HCT116 (cell line): ENCODE results near the gene HS6ST3. TPM values are rescaled to one million over a fixed set of nuclear protein-coding genes. Genes with fewer than 3 reads are reported as not detected.

Experiments
- ATAC-seq: fragments of 200-7000 bp; cut with Tn5 transposase; 2 replicates; pipeline ENCODE4 v1.9.1; 2020; ENCODE audit warnings: mild to moderate bottlenecking, moderate library complexity
- BruUV-seq: library from RNA; stranded (reverse); fragments of 400-500 nt; replicated peaks from 2 replicates; lab custom pipeline; 2021; lab: Mats Ljungman, UMichigan
- CTCF ChIA-PET: fragments of 300-600 bp; sonication (Branson Sonifier 250); formaldehyde crosslinking; loops from one replicate; lab custom pipeline; 2021; ENCODE audit warnings: antibody characterized with exemption; lab: Charles Lee
- POLR2A ChIA-PET: fragments of 300-600, 350-600 bp; sonication (Branson Sonifier 250); formaldehyde crosslinking; loops from one replicate; lab custom pipeline; 2021; ENCODE audit warnings: antibody characterized with exemption; lab: Charles Lee
- RAD21 ChIA-PET, 2 experiments: fragments of 300-600 bp; sonication (Branson Sonifier 250); formaldehyde crosslinking; loops; one replicate each; lab custom pipeline; 2023; ENCODE audit warnings: low total read pairs in 2 of 2; ENCODE audit not compliant: uncharacterized antibody in 2 of 2, unreplicated experiment in 2 of 2, low non-redundant PET in 1 of 2; lab: Charles Lee
- DNase-seq: peaks from one replicate; pipeline ENCODE4 v3.0.0-alpha.2; 2010; ENCODE audit warnings: low read depth, low spot score
- H2AFZ ChIP-seq: fragments of 200-600 bp; shearing (Covaris generic), sonication (generic); 2 replicates; pipeline ENCODE4 v1.6.1; 2017; ENCODE audit warnings: low read depth, mixed run types, mixed read lengths, antibody characterized with exemption, low read length; ENCODE audit not compliant: poor library complexity, severe bottlenecking
- H3K27ac ChIP-seq: 2 replicates; pipeline ENCODE4 v1.5.1; 2012; ENCODE audit warnings: low read depth, low read length
- H3K27me3 ChIP-seq: fragments of 200-600 bp; sonication (generic); 2 replicates; pipeline ENCODE4 v1.6.1; 2016; ENCODE audit warnings: mixed run types, low read length, mixed read lengths; ENCODE audit not compliant: insufficient read depth
- H3K36me3 ChIP-seq, 2 experiments: fragments of 200-500 bp in 1 of 2; fragments of 200-600 bp in 1 of 2; sonication (Bioruptor generic) in 1 of 2; sonication (generic) in 1 of 2; 2 replicates each; pipeline versions ENCODE4 v1.5.1 to v1.6.1; 2014 to 2016; ENCODE audit warnings: low read length in 2 of 2, inconsistent platforms in 1 of 2, mixed read lengths in 1 of 2, mixed run types in 1 of 2; ENCODE audit not compliant: insufficient read depth in 2 of 2, control insufficient read depth in 1 of 2
- H3K4me1 ChIP-seq, 2 experiments: fragments of 200-600 bp in 1 of 2; sonication (generic) in 1 of 2; 2 replicates each; pipeline versions ENCODE4 v1.5.1 to v1.6.1; 2012 to 2017; ENCODE audit warnings: low read length in 2 of 2, inconsistent platforms in 1 of 2, mild to moderate bottlenecking in 1 of 2, mixed read lengths in 1 of 2, mixed run types in 1 of 2, moderate library complexity in 1 of 2; ENCODE audit not compliant: insufficient read depth in 2 of 2, control insufficient read depth in 1 of 2
- H3K4me2 ChIP-seq: fragments of 200-600 bp; sonication (generic); 2 replicates; pipeline ENCODE4 v1.6.1; 2017; ENCODE audit warnings: mixed run types, low read length, mixed read lengths
- H3K4me3 ChIP-seq, 2 experiments: fragments of 200-600 bp in 1 of 2; sonication (generic) in 1 of 2; replicated peaks in 1 of 2; 2 replicates each; pipeline ENCODE4 v1.5.1; 2011 to 2016; ENCODE audit warnings: low read length in 2 of 2, control low read depth in 1 of 2, low read depth in 1 of 2, mild to moderate bottlenecking in 1 of 2, mixed read lengths in 1 of 2, mixed run types in 1 of 2
- H3K79me2 ChIP-seq: fragments of 200-600 bp; sonication (generic); 2 replicates; pipeline ENCODE4 v1.6.1; 2017; ENCODE audit warnings: mild to moderate bottlenecking, mixed run types, low read length, moderate library complexity, mixed read lengths; ENCODE audit not compliant: insufficient read depth
- H3K9ac ChIP-seq: fragments of 200-600 bp; sonication (generic); 2 replicates; pipeline ENCODE4 v1.6.1; 2016; ENCODE audit warnings: low read length, mixed read lengths
- H3K9me2 ChIP-seq: fragments of 200-600 bp; sonication (generic), shearing (Covaris generic); 2 replicates; pipeline ENCODE4 v1.6.1; 2017; ENCODE audit warnings: mixed run types, mild to moderate bottlenecking, moderate library complexity; ENCODE audit not compliant: insufficient read depth
- H3K9me3 ChIP-seq, 2 experiments: fragments of 200-500 bp in 1 of 2; fragments of 200-600 bp in 1 of 2; sonication (Bioruptor generic) in 1 of 2; sonication (generic) in 1 of 2; 2 replicates each; pipeline ENCODE4 v1.6.1; 2014 to 2017; ENCODE audit warnings: low read length in 2 of 2, mixed read lengths in 2 of 2, inconsistent platforms in 1 of 2, low read depth in 1 of 2, mild to moderate bottlenecking in 1 of 2, mixed run types in 1 of 2, moderate library complexity in 1 of 2; ENCODE audit not compliant: control insufficient read depth in 1 of 2, insufficient read depth in 1 of 2
- H4K20me1 ChIP-seq: fragments of 200-600 bp; sonication (generic), shearing (Covaris generic); 2 replicates; pipeline ENCODE4 v1.6.1; 2017; ENCODE audit warnings: mixed run types, mild to moderate bottlenecking, moderate library complexity; ENCODE audit not compliant: insufficient read depth
- ELF1 ChIP-seq: IDR thresholded peaks from 2 replicates; pipeline ENCODE4 v1.6.1; 2012; ENCODE audit warnings: low read depth, borderline replicate concordance
- JUND ChIP-seq: IDR thresholded peaks from 2 replicates; pipeline ENCODE4 v1.6.1; 2012
- SRF ChIP-seq: IDR thresholded peaks from 2 replicates; pipeline ENCODE4 v1.6.1; 2012; ENCODE audit warnings: low read depth
- intact Hi-C: fragments of 100-400 bp; cut with micrococcal nuclease; formaldehyde crosslinking; loops from 2 replicates; pipeline ENCODE4 v1.10.0; 2022
- total RNA-seq: library from RNA; stranded (reverse); gene quantifications from one replicate; pipeline ENCODE4 v1.2.1, GENCODE V29; 2021; ENCODE audit not compliant: unreplicated experiment
- TF ChIP-seq, protein P1 (sequence below): IDR thresholded peaks from 2 replicates; pipeline ENCODE4 v1.6.1; 2011; ENCODE audit warnings: mild to moderate bottlenecking, low read length, moderate library complexity; ENCODE audit not compliant: insufficient replicate concordance; ENCODE audit errors: extremely low read depth
- TF ChIP-seq, protein P2 (sequence below), 3 experiments: fragments of 200-600 bp in 1 of 3; sonication (generic) in 1 of 3; IDR thresholded peaks in 2 of 3; conservative IDR thresholded peaks in 1 of 3; 2 replicates each; pipeline ENCODE4 v1.5.1; 2012 to 2017; ENCODE audit warnings: low read depth in 2 of 3, low read length in 2 of 3, antibody characterized with exemption in 1 of 3, borderline replicate concordance in 1 of 3, control low read depth in 1 of 3, mild to moderate bottlenecking in 1 of 3, mixed read lengths in 1 of 3, mixed run types in 1 of 3, moderate library complexity in 1 of 3; ENCODE audit not compliant: insufficient read depth in 1 of 3

HS6ST3 gene
- total RNA-seq, 1 experiment from 2014 or later = 0.10 TPM

DNA sequence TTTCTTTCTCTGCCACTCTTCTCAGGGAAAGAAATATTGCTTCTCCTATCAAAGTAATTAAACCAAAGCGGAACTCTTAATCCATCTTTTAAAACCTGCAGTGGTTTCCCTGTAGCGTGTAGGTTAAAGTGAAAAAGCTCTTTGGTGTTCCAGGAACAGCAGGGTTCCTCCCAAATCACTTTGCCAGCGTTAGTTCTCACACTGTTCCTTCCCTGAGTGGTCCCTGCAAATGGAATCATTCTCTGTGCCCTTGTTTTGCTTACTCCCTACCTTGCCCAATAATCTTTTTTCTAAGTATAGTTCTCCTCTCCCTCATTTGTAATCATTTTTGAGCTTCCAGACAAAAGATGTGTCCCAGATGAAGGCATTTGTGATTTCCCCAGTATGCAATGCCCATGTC is 207.5 kb downstream of the HS6ST3 start:
- no peaks in the 10 kb centered on the region for H3K4me1 ChIP-seq
- peaks cover 10% of the 10 kb centered on the region; the same call in 1 of the 2 replicates for H3K27me3 ChIP-seq
- no peaks in the 10 kb centered on the region for H3K36me3 ChIP-seq
- BruUV-seq = no TSS peak
- CTCF ChIA-PET = interaction anchor here (0.8 kb wide), 1 partner anchor 68 kb away, joined by 3 read pairs; no protein-coding TSS in a partner anchor
- POLR2A ChIA-PET = no interaction called here
- H3K9me3 ChIP-seq = no peaks in the 10 kb centered on the region
- H2AFZ ChIP-seq = no peak overlapping the region
- no peaks in the 10 kb centered on the region for H3K79me2 ChIP-seq
- intact Hi-C loops = no loop called here
- no peak overlapping the region for H3K27ac ChIP-seq
- no peak for TF ChIP-seq JUND
- TF ChIP-seq, protein P1, sequence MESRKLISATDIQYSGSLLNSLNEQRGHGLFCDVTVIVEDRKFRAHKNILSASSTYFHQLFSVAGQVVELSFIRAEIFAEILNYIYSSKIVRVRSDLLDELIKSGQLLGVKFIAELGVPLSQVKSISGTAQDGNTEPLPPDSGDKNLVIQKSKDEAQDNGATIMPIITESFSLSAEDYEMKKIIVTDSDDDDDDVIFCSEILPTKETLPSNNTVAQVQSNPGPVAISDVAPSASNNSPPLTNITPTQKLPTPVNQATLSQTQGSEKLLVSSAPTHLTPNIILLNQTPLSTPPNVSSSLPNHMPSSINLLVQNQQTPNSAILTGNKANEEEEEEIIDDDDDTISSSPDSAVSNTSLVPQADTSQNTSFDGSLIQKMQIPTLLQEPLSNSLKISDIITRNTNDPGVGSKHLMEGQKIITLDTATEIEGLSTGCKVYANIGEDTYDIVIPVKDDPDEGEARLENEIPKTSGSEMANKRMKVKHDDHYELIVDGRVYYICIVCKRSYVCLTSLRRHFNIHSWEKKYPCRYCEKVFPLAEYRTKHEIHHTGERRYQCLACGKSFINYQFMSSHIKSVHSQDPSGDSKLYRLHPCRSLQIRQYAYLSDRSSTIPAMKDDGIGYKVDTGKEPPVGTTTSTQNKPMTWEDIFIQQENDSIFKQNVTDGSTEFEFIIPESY = no peak
- TF ChIP-seq SRF = no peak
- TF ChIP-seq, all 23 proteins: peak for 0
- Histone ChIP-seq H3K9me2 (no peaks in the 10 kb centered on the region), H3K4me2 (no peak overlapping the region), H3K4me3 (no peak overlapping the region), H4K20me1 (no peaks in the 10 kb centered on the region), H3K9ac (no peak overlapping the region)
- ATAC-seq (no peak), DNase-seq (no peak)
- RAD21 ChIA-PET = no interaction called here

DNA sequence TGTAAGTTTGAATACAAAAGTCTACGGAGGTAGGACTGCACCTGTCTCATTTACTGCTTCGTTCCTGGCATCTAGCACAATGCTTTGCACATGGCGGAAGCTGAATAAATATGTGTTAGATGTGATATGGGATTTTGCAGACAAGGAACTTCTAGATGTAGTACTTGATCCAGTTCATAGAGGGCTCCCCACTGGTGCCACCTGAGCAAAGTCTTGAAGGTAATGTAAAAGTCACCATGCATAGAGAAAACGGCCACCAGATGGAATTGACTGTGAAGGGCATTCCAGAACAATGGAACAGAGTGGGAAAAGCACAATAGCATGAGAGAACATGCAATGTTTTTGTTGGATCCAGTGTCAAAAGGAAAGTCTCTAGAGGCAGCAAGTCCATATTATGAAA is 209.3 kb downstream of the HS6ST3 start:
- TF ChIP-seq ELF1 = no peak
- TF ChIP-seq, protein P2, sequence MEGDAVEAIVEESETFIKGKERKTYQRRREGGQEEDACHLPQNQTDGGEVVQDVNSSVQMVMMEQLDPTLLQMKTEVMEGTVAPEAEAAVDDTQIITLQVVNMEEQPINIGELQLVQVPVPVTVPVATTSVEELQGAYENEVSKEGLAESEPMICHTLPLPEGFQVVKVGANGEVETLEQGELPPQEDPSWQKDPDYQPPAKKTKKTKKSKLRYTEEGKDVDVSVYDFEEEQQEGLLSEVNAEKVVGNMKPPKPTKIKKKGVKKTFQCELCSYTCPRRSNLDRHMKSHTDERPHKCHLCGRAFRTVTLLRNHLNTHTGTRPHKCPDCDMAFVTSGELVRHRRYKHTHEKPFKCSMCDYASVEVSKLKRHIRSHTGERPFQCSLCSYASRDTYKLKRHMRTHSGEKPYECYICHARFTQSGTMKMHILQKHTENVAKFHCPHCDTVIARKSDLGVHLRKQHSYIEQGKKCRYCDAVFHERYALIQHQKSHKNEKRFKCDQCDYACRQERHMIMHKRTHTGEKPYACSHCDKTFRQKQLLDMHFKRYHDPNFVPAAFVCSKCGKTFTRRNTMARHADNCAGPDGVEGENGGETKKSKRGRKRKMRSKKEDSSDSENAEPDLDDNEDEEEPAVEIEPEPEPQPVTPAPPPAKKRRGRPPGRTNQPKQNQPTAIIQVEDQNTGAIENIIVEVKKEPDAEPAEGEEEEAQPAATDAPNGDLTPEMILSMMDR (IDR thresholded peaks at IDR 0.05 in 2 of 3, conservative IDR thresholded peaks at IDR 0.05 in 1 of 3; ENCODE audit: borderline replicate concordance in 1 of 3, insufficient read depth in 1 of 3, low read depth in 2 of 3, low read length in 2 of 3) = peak in 2 of 3 experiments; percentile 25 to 33; a peak in 2 of 6 replicates
- TF ChIP-seq, all 23 proteins: peak for 1
- RAD21 ChIA-PET = no interaction called here
- Histone ChIP-seq H3K4me2 (no peak overlapping the region), H3K9me2 (no peaks in the 10 kb centered on the region), H2AFZ (no peak overlapping the region), H3K27ac (no peak overlapping the region), H3K79me2 (no peaks in the 10 kb centered on the region), H3K36me3 (no peaks in the 10 kb centered on the region), H3K4me3 (no peak overlapping the region), H3K27me3 (peaks cover 10% of the 10 kb centered on the region; the same call in 1 of the 2 replicates), H3K9ac (no peak overlapping the region), H3K4me1 (no peaks in the 10 kb centered on the region), H4K20me1 (no peaks in the 10 kb centered on the region), H3K9me3 (no peaks in the 10 kb centered on the region)
- DNase-seq (no peak), ATAC-seq (peak; percentile 70)
- no TSS peak for BruUV-seq
- POLR2A ChIA-PET = no interaction called here
- intact Hi-C loops = no loop called here
- CTCF ChIA-PET = no interaction called here
